GM18519 (cell line): Measurements from ENCODE around the gene IKZF1.

Experiments used
- ATAC-seq: cut with Tn5 transposase; IDR thresholded peaks from one replicate; pipeline ENCODE4 v1.9.1; 2021; ENCODE audit warnings: mild to moderate bottlenecking, moderate library complexity; ENCODE audit not compliant: unreplicated experiment, low FRiP score

The IKZF1 gene

DNA sequence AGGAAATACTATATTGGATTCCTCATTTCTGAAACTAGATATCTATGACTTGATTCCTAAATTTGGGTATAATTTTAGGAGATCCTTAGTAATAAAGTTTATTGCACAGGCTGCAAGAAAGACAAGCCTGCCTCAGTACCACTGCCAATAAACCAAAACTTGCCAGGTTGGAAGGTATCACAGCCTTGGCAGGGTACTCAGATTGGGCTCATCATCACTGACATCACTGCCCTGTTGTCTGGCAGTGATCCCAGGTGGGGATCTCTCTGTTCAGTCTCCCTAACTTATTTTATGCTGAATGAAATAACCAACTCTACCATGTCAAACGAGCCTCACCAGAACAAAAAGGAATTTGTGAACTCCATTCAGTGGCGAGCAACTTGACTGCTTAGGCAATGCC is 126.8 kb downstream of the IKZF1 start:
- ATAC-seq: no peak

DNA sequence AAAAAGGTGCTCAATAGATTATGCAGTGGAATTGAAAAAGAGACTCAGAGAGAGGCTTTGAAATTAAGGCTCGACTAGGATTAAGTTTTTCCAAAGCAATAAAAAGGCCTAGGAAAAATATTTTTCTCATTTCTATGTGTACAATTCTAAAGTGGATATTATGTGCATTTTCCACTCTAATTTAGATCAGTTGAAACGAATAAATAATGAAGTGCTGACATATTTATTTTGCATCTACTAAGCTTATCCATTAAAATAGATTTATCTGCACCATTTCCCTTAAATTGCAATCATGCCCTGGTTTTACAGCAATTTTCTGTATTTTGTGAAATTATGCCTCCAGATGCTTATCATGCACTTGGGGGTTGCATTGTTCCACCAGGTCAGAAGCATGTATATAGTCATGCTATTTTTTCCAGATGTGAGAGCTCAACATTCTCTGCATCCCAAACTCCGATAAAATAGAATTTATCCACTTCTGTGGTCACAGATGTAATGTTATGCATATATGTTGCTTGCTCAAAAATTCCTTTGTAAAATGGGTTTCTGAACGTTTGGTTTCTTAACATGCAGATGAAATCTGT is 127.3 kb downstream of the IKZF1 start:
- no peak for ATAC-seq

DNA sequence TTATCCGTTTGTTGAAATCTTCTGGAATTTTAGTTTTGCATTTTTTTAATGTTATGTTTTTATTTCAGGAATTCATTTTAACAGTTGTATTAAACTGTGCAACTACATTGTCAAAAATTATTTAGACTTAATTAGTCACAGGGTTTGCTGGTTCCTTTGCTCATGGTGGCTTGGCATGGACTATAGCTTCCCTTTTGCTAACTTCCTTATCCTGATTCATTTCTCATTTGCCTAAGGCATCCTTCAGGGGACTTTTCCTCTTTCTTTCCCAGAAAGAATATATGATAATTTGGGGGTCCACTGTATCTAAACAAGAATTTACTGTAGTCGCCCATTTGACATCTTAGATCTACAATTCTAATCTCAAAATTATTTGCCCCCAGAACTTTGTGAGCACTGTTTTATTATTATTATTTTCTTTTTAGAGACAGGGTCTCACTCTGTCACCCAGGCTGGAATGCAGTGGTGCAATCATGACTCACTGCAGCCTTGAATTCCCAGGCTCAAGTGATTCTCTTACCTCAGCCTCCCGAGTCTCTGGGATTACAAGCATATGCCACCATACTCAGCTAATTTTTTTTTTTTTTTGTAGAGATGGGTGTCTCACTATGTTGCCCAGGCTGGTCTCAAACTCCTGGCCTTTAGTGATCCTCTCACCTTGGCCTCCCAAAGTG is 131.8 kb downstream of the IKZF1 start:
- ATAC-seq: no peak

DNA sequence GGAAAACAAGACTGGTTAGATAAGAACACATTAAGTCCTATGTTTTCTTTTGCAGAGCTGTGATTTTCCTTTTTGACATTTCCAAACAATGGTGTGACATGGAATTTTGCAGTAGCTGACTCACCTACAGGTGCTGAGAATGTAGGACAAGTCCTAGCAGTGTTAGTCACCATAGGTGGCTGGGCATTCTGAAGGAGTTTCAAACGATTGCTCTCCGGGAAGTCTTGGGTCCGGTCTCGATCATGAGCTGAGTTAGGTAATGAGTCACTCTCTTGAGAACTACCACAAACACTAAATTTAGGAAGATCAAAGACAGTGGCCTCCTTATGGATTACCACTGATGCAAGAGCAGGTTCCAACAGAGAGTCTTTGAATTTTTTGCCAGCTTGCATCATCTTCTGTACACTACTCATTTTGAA is 142.0 kb downstream of the IKZF1 start:
- ATAC-seq: no peak

DNA sequence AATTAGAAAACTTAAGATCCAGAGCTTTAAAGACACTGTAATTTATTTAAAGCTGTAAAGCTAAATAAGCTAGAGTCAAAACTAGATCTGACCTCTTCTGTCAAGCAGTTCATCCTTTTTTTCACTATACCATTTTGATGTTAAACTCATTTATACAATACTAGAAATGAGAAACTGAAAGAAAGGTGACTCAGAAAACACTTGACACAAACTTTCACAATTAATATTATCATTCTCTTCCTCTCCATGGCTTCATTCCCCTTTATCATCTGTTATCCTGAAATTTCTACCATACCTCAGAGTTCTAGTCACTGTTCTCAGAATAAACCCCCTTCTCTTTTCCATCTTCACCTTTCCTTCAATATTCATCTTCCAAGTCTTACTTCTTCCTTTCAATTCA is 144.3 kb downstream of the IKZF1 start:
- ATAC-seq: peak; percentile 43

DNA sequence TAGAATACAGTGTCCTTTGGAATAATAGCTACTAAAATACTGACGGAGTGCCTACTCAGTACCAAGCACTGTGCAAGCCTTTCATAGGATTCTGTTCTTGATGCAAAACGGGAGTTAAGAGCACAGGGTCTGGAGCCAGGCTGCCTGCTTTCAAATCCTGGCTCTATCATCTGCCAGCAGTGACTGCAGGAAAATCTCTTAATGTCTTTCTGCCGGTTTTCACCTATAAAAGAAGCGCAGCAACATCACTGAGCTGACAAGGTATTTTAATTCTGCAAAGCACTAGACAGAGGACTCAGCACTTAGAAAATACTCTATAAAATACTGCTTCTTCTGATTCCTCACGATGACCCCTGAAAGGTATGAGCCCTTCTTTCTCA is 145.0 kb downstream of the IKZF1 start:
- ATAC-seq: no peak

DNA sequence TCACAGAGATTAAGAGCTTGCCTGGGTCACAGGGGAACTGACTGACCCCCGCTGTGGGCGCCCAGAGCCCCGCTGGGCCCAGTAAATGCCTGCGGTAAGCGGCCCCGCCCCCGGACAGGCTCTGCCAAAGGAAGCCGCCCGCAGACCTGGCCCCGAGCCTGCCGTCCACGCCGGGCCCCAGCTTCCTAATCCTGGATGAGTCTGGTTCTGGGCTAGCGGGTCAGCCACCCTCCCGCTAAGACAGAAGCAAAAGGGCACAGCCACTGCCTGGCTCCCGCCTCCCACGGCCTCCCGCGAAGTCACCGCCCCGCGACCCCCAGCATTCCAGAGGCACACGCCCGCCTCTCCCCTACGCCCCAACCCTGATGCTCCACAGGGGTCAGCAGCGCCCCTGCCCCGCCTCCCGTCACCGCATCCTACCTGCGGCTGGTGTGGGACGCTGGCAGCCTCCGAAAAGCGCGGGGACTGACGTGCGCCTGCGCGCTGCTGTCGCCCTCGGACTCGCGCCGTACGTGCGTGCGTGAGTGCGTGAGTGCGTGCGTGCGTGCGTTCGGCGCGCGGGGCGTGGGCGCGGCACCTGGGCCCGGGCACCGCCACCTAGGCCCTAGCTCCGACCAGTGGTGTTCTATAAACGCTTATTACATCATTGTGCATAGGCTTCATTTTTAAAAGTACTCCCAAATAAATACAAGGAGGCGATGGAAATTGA is 145.5 kb downstream of the IKZF1 start, which contains the start of gene FIGNL1:
TSS of gene FIGNL1 (minus strand) at position 470 of the 709 bp plus-strand sequence. CDS start 3,063 bp downstream, outside the sequence.
- peak; percentile 70 for ATAC-seq

DNA sequence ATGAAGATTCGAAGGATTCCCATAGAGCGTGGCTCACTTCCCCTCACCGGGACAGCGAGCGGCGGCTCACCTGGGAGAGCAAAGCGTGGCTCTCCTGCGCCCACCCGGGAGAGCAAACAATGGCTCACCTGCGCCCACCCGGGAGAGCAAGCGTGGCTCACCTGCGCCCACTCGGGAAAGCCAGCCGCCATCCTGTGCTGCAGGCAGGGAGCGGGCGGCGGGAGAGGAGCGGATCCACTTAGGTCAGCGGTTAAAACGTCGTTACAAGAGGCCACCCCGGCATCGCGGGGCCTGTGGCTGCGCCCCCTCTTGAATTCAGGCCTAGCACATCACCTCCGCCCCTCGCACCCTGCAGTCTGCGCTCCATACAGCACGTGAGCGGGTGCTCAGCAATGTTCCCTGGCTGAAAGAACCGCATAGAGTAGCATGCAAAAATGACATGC is 146.1 kb downstream of the IKZF1 start:
- peak; percentile 12 for ATAC-seq
